Activated CD8-positive, alpha-beta memory T cell treated with anti-CD3 and anti-CD28 coated beads for 36 hours (primary cell): ENCODE results near the gene CDH4. TPM values are rescaled to one million over a fixed set of nuclear protein-coding genes. Genes with fewer than 3 reads are reported as not detected.
"Not testable (repeated sequence)": the region's sequence is repeated elsewhere in the genome, so short reads cannot be mapped to it uniquely, and the experiment has no call there.

Source experiments
- CTCF ChIA-PET: fragments of 350-600 bp; sonication (Branson Sonifier 250); formaldehyde crosslinking; loops from one replicate; lab custom pipeline; 2021; ENCODE audit warnings: antibody characterized with exemption; lab: Charles Lee
- POLR2A ChIA-PET: fragments of 350-600 bp; sonication (Branson Sonifier 250); formaldehyde crosslinking; loops from one replicate; lab custom pipeline; 2021; ENCODE audit warnings: antibody characterized with exemption; lab: Charles Lee
- total RNA-seq, 2 experiments: library from RNA; stranded (reverse); gene quantifications; one replicate each; pipeline ENCODE4 v1.2.3, GENCODE V29; 2021

The CDH4 gene
- total RNA-seq, 2 experiments from 2014 or later: not detected

- POLR2A ChIA-PET: no interaction called here
- CTCF ChIA-PET: no interaction called here
These were observed 189.5 kb downstream of the CDH4 start for GRCh38 chr20:61441537-61441936.

- POLR2A ChIA-PET: no interaction called here
These were observed 190.1 kb downstream of the CDH4 start for GRCh38 chr20:61442075-61442670.

GRCh38 chr20:61442718-61443117 is 190.7 kb downstream of the CDH4 start:
- ChIA-PET POLR2A (no interaction called here), CTCF (no interaction called here)

More at GRCh38 chr20:61442075-61442670, 190.1 kb downstream of the CDH4 start:
- CTCF ChIA-PET: no interaction called here

GRCh38 chr20:61443443-61444126 is 191.5 kb downstream of the CDH4 start:
- POLR2A ChIA-PET: no interaction called here
- CTCF ChIA-PET: no interaction called here

GRCh38 chr20:61444637-61445036 is 192.6 kb downstream of the CDH4 start:
- POLR2A ChIA-PET: no interaction called here
- CTCF ChIA-PET: no interaction called here

GRCh38 chr20:61445138-61445537 is 193.1 kb downstream of the CDH4 start:
- ChIA-PET POLR2A (no interaction called here), CTCF (no interaction called here)

GRCh38 chr20:61445741-61446140 is 193.7 kb downstream of the CDH4 start:
- POLR2A ChIA-PET: no interaction called here
- CTCF ChIA-PET: no interaction called here

- POLR2A ChIA-PET: interaction anchor here (0.6 kb wide), 1 partner anchor 24 kb away, joined by 4 read pairs; no protein-coding TSS in a partner anchor
- CTCF ChIA-PET: no interaction called here
These were observed 195.9 kb downstream of the CDH4 start for GRCh38 chr20:61447952-61448351.

- ChIA-PET CTCF (no interaction called here), POLR2A (no interaction called here)
These were observed 196.3 kb downstream of the CDH4 start for GRCh38 chr20:61448386-61448785.

GRCh38 chr20:61449057-61449609 is 197.1 kb downstream of the CDH4 start:
- POLR2A ChIA-PET: no interaction called here

GRCh38 chr20:61449916-61450315 is 197.9 kb downstream of the CDH4 start:
- CTCF ChIA-PET: no interaction called here
- POLR2A ChIA-PET: no interaction called here

More at GRCh38 chr20:61449057-61449609, 197.1 kb downstream of the CDH4 start:
- CTCF ChIA-PET: no interaction called here

- POLR2A ChIA-PET: no interaction called here
- CTCF ChIA-PET: no interaction called here
These were observed 198.5 kb downstream of the CDH4 start for GRCh38 chr20:61450549-61450948.

GRCh38 chr20:61451009-61451408 is 198.9 kb downstream of the CDH4 start:
- ChIA-PET POLR2A (no interaction called here), CTCF (no interaction called here)

GRCh38 chr20:61451953-61452352 is 199.9 kb downstream of the CDH4 start:
- ChIA-PET CTCF (no interaction called here), POLR2A (no interaction called here)

- POLR2A ChIA-PET: no interaction called here
- CTCF ChIA-PET: no interaction called here
These were observed 201.2 kb downstream of the CDH4 start for GRCh38 chr20:61453219-61453618.

GRCh38 chr20:61453623-61454022 is 201.6 kb downstream of the CDH4 start:
- CTCF ChIA-PET, POLR2A ChIA-PET: not testable (repeated sequence)

GRCh38 chr20:61454053-61454452 is 202.0 kb downstream of the CDH4 start:
- ChIA-PET POLR2A (no interaction called here), CTCF (no interaction called here)

- ChIA-PET POLR2A (no interaction called here), CTCF (no interaction called here)
These were observed 203.6 kb downstream of the CDH4 start for GRCh38 chr20:61455508-61456215.

GRCh38 chr20:61457725-61458124 is 205.7 kb downstream of the CDH4 start:
- POLR2A ChIA-PET: no interaction called here
- CTCF ChIA-PET: no interaction called here

GRCh38 chr20:61458146-61458746 is 206.2 kb downstream of the CDH4 start:
- CTCF ChIA-PET: no interaction called here
- POLR2A ChIA-PET: no interaction called here
